GM12878 (cell line): Measurements from ENCODE around the gene PRKACG. TPM values are rescaled to one million over a fixed set of nuclear protein-coding genes. Genes with fewer than 3 reads are reported as not detected.

Experiments
- CREM ChIP-seq: IDR thresholded peaks from 2 replicates; pipeline ENCODE4 v1.6.1; 2014; ENCODE audit warnings: antibody characterized with exemption, low read depth
- EZH2 ChIP-seq: IDR thresholded peaks from 2 replicates; pipeline ENCODE4 v1.6.1; 2012; ENCODE audit warnings: low read depth, mild to moderate bottlenecking, control low read depth, inconsistent platforms, low read length, borderline replicate concordance; ENCODE audit not compliant: control insufficient read depth
- HSF1 ChIP-seq: fragments of 150-350 bp; IDR thresholded peaks from 2 replicates; pipeline ENCODE4 v1.6.1; 2014; ENCODE audit warnings: mild to moderate bottlenecking, low read depth, low read length
- IKZF1 ChIP-seq: fragments of 450-650 bp; conservative IDR thresholded peaks from 2 replicates; pipeline ENCODE4 v1.6.1; 2017; ENCODE audit warnings: antibody characterized with exemption, mild to moderate bottlenecking
- MLLT1 ChIP-seq: fragments of 450-650 bp; IDR thresholded peaks from 2 replicates; pipeline ENCODE4 v1.6.1; 2016; ENCODE audit warnings: mild to moderate bottlenecking
- MTA3 ChIP-seq: IDR thresholded peaks from 2 replicates; pipeline ENCODE4 v1.6.1; 2012; ENCODE audit warnings: low read length, inconsistent platforms, borderline replicate concordance
- NFXL1 ChIP-seq: fragments of 450-650 bp; IDR thresholded peaks from 2 replicates; pipeline ENCODE4 v1.6.1; 2017; ENCODE audit warnings: antibody characterized with exemption, mild to moderate bottlenecking, borderline replicate concordance
- NR2C2 ChIP-seq: IDR thresholded peaks from 2 replicates; pipeline ENCODE4 v1.6.1; 2011; ENCODE audit warnings: borderline replicate concordance, low read depth; ENCODE audit not compliant: control insufficient read depth, insufficient read length
- PAX5 ChIP-seq: IDR thresholded peaks from 2 replicates; pipeline ENCODE4 v1.6.1; 2011; ENCODE audit warnings: low read depth, low read length, borderline replicate concordance
- PBX3 ChIP-seq: IDR thresholded peaks from 2 replicates; pipeline ENCODE4 v1.6.1; 2011; ENCODE audit warnings: mild to moderate bottlenecking, low read depth, low read length, moderate library complexity; ENCODE audit not compliant: insufficient replicate concordance
- POLR2AphosphoS2 ChIP-seq: IDR thresholded peaks from 2 replicates; pipeline ENCODE4 v1.6.1; 2011; ENCODE audit warnings: low read depth, mild to moderate bottlenecking, low read length, improper control_type of control experiment, moderate library complexity
- SREBF2 ChIP-seq: IDR thresholded peaks from 2 replicates; pipeline ENCODE4 v1.6.1; 2012; ENCODE audit warnings: mild to moderate bottlenecking, low read length
- STAT3 ChIP-seq: IDR thresholded peaks from 2 replicates; pipeline ENCODE4 v1.6.1; 2011; ENCODE audit warnings: low read depth, low read length, improper control_type of control experiment
- TCF12 ChIP-seq: IDR thresholded peaks from 2 replicates; pipeline ENCODE4 v1.6.1; 2011; ENCODE audit warnings: low read depth, mild to moderate bottlenecking, low read length
- USF2 ChIP-seq: IDR thresholded peaks from 2 replicates; pipeline ENCODE4 v1.6.1; 2011; ENCODE audit warnings: low read depth, low read length, improper control_type of control experiment, borderline replicate concordance
- ZBTB4 ChIP-seq: fragments of 450-650 bp; formaldehyde crosslinking; IDR thresholded peaks from 2 replicates; pipeline ENCODE4 v1.4.0; 2022; ENCODE audit warnings: mild to moderate bottlenecking, moderate library complexity
- ZBTB40 ChIP-seq: fragments of 450-650 bp; IDR thresholded peaks from 2 replicates; pipeline ENCODE4 v1.6.1; 2016; ENCODE audit warnings: mild to moderate bottlenecking, moderate library complexity, borderline replicate concordance
- ZZZ3 ChIP-seq: IDR thresholded peaks from 2 replicates; pipeline ENCODE4 v1.6.1; 2011; ENCODE audit warnings: low read depth; ENCODE audit not compliant: control insufficient read depth, insufficient read length
- polyA plus RNA-seq, 11 experiments: library from polyadenylated mRNA; depleted of rRNA in 4 of 11; unstranded in 6 of 11; stranded (reverse) in 5 of 11; fragments of >200 nt; fragmentation: Nextera tagmentation in 4 of 11; fragmentation: Illumina TruSeq in 1 of 11; extraction: Ambion mirVana in 4 of 11; extraction: Trizol in 1 of 11; gene quantifications; 1 replicate in 1 of 11; 2 replicates in 10 of 11; pipeline versions ENCODE4 v1.2.1 to v1.2.3, GENCODE V29; 2011 to 2016; ENCODE audit warnings: inconsistent platforms in 2 of 11, missing spikeins in 2 of 11, low read depth in 1 of 11
- total RNA-seq, 4 experiments: library from RNA; depleted of rRNA in 3 of 4; stranded (reverse); fragments of >200 nt in 3 of 4; fragmentation: Illumina TruSeq in 1 of 4; extraction: Trizol in 1 of 4; gene quantifications; 2 replicates each; pipeline versions ENCODE4 v1.2.1 to v1.2.3, GENCODE V29; 2013 to 2021

The PRKACG gene
- total and polyA plus RNA-seq, 10 of the 15 experiments (the other 5 are each of a cell fraction or from before 2014, with no cell fraction given): not detected

GRCh38 chr9:68974431-68974830 is 39.5 kb downstream of the PRKACG start (continued):
- no peak for TF ChIP-seq ZBTB40
- TF ChIP-seq HSF1: no peak
- TF ChIP-seq TCF12: peak; percentile 78
- TF ChIP-seq EZH2: no peak
- peak; percentile 88; the same call in 1 of the 2 replicates for TF ChIP-seq CREM
- TF ChIP-seq MTA3: peak; percentile 66; the same call in 1 of the 2 replicates
- peak; percentile 94 for TF ChIP-seq PAX5
- TF ChIP-seq NR2C2: no peak
- no peak for TF ChIP-seq ZBTB4 (CRISPR knock-in tag)
- TF ChIP-seq SREBF2: no peak
- TF ChIP-seq NFXL1: no peak
- no peak for TF ChIP-seq MLLT1
- no peak for TF ChIP-seq USF2
- no peak for TF ChIP-seq IKZF1
- TF ChIP-seq PBX3: no peak
- no peak for TF ChIP-seq POLR2AphosphoS2
- no peak for TF ChIP-seq STAT3
- TF ChIP-seq ZZZ3: no peak
